Upper lobe of left lung (tissue), 6 donors: ENCODE results near the gene MCM5. TPM values are rescaled to one million over a fixed set of nuclear protein-coding genes. Genes with fewer than 3 reads are reported as not detected.

Experiments
- ATAC-seq, 2 donors: fragments of 200-7000 bp; cut with Tn5 transposase; one replicate each; pipeline ENCODE4 v1.9.1; 2022; ENCODE audit warnings: mild to moderate bottlenecking in 2 of 2, moderate library complexity in 2 of 2; ENCODE audit not compliant: low FRiP score in 2 of 2
- DNase-seq, 2 donors: peaks; one replicate each; pipeline ENCODE4 v3.0.0-alpha.2; 2019 to 2020
- H3K27ac ChIP-seq, 4 donors: fragments of 200-600 bp; sonication (generic); one replicate each; pipeline ENCODE4 v1.5.1; 2016 to 2019
- H3K27me3 ChIP-seq, 4 donors: fragments of 200-600 bp; sonication (generic); one replicate each; pipeline ENCODE4 v1.5.1; 2017 to 2019
- H3K36me3 ChIP-seq, 4 donors: fragments of 200-600 bp; sonication (generic); one replicate each; pipeline ENCODE4 v1.5.1; 2016 to 2019
- H3K4me1 ChIP-seq, 4 donors: fragments of 200-600 bp; sonication (generic); one replicate each; pipeline ENCODE4 v1.5.1; 2018 to 2019
- H3K4me3 ChIP-seq, 4 donors: fragments of 200-600 bp; sonication (generic); one replicate each; pipeline ENCODE4 v1.5.1; 2017 to 2019; ENCODE audit warnings: mild to moderate bottlenecking in 2 of 4, moderate library complexity in 1 of 4
- H3K9me3 ChIP-seq, 4 donors: fragments of 200-600 bp; sonication (generic); one replicate each; pipeline ENCODE4 v1.5.1; 2018 to 2019
- EP300 ChIP-seq, 4 donors: sonication (generic); formaldehyde crosslinking; IDR thresholded peaks; one replicate each; pipeline ENCODE4 v1.5.1; 2017; ENCODE audit warnings: antibody characterized with exemption in 4 of 4, control low read depth in 2 of 4
- POLR2A ChIP-seq, 4 donors: fragments of 450-650 bp; IDR thresholded peaks; one replicate each; pipeline ENCODE4 v1.5.1; 2016 to 2017; ENCODE audit warnings: antibody characterized with exemption in 4 of 4, mild to moderate bottlenecking in 2 of 4
- POLR2AphosphoS5 ChIP-seq, 2 donors: sonication (generic); formaldehyde crosslinking; IDR thresholded peaks; one replicate each; pipeline ENCODE4 v1.5.1; 2017; ENCODE audit warnings: antibody characterized with exemption in 2 of 2
- WGBS, 2 donors: methylation state at CpG; one replicate each; pipeline ENCODE4 v1.1.5; 2017 to 2018; 5-methylcytosine and 5-hydroxymethylcytosine counted together
- total RNA-seq, 6 donors: library from RNA; depleted of rRNA in 4 of 6; stranded (reverse); fragments of >200 nt in 4 of 6; gene quantifications; one replicate each; pipeline versions ENCODE4 v1.1.0 to v1.2.1, GENCODE V29; 2016 to 2021
- TF ChIP-seq, protein P1 (sequence below), 6 experiments: fragments of 450-650 bp in 4 of 6; fragments of 200-600 bp in 2 of 6; sonication (generic) in 2 of 6; IDR thresholded peaks; one replicate each; pipeline ENCODE4 v1.5.1; 2016 to 2019; ENCODE audit warnings: antibody characterized with exemption in 6 of 6
- donor health status: DM: no; HTN: no; CAD: no; lungs with moderate emphysema.
- donor health status: DM: no; HTN: yes; CAD: no; lungs with severe emphysema.

The MCM5 gene
- total RNA-seq, 6 donors from 2014 or later: 9.8 to 34.4 (median 20.2) TPM

DNA sequence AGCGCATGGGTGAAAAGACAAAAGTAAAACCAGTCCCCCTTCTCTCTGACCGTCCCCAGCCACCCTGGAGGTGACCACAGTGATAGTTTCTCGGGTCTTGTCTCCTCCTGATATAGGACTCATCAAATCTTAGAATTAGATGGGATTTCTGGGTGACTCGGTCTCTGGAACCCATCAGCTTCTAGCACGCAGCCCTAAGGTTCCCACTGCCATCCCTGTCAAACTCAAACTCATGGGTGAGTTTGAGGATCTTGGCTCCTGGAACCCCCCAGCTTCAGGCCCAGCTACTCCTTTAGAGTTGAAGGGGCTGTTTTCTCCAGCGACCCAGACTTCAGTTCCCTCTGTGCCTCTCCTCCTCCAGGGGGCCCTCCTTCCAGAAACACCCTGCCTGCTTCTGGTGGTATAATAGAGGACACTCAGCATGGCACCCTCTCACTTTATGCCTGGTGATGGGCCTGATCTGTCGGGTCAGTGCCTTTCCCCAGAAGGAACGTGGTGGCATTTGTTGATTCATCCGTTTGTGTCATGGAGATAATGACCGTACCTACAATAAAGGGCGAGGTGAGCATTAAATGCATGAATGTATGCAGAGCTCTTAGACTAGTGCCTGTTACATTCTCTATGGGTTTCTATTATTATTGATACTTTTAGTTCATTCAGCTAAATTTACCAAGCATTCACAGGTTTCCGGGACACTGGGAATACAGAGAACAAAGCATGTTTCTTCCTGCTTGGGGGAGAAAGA lies 31.7 kb downstream of the MCM5 start:
- ATAC-seq (no peak), DNase-seq (no peak)
- H3K9me3 ChIP-seq: peaks cover 0 to 12% (median 6%) of the 10 kb centered on the region in 4 donors
- peaks cover 4 to 7% (median 5%) of the 10 kb centered on the region in 4 donors for H3K4me1 ChIP-seq
- no peak for TF ChIP-seq POLR2A (IDR thresholded peaks at IDR 0.05)
- TF ChIP-seq POLR2AphosphoS5 (IDR thresholded peaks at IDR 0.05): no peak
- TF ChIP-seq, protein P1, sequence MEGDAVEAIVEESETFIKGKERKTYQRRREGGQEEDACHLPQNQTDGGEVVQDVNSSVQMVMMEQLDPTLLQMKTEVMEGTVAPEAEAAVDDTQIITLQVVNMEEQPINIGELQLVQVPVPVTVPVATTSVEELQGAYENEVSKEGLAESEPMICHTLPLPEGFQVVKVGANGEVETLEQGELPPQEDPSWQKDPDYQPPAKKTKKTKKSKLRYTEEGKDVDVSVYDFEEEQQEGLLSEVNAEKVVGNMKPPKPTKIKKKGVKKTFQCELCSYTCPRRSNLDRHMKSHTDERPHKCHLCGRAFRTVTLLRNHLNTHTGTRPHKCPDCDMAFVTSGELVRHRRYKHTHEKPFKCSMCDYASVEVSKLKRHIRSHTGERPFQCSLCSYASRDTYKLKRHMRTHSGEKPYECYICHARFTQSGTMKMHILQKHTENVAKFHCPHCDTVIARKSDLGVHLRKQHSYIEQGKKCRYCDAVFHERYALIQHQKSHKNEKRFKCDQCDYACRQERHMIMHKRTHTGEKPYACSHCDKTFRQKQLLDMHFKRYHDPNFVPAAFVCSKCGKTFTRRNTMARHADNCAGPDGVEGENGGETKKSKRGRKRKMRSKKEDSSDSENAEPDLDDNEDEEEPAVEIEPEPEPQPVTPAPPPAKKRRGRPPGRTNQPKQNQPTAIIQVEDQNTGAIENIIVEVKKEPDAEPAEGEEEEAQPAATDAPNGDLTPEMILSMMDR (IDR thresholded peaks at IDR 0.05): no peak
- TF ChIP-seq EP300 (IDR thresholded peaks at IDR 0.05): no peak
- 85 to 86% methylated on average over 10 to 12 of the region's 12 CpGs for WGBS, 2 donors
- H3K27me3 ChIP-seq: no peaks in the 10 kb centered on the region
- peak overlapping the region in 1 of 4 donors; percentile 55 for H3K27ac ChIP-seq
- H3K4me3 ChIP-seq: no peak overlapping the region
- H3K36me3 ChIP-seq: peaks cover 0 to 9% (median 0%) of the 10 kb centered on the region in 4 donors

DNA sequence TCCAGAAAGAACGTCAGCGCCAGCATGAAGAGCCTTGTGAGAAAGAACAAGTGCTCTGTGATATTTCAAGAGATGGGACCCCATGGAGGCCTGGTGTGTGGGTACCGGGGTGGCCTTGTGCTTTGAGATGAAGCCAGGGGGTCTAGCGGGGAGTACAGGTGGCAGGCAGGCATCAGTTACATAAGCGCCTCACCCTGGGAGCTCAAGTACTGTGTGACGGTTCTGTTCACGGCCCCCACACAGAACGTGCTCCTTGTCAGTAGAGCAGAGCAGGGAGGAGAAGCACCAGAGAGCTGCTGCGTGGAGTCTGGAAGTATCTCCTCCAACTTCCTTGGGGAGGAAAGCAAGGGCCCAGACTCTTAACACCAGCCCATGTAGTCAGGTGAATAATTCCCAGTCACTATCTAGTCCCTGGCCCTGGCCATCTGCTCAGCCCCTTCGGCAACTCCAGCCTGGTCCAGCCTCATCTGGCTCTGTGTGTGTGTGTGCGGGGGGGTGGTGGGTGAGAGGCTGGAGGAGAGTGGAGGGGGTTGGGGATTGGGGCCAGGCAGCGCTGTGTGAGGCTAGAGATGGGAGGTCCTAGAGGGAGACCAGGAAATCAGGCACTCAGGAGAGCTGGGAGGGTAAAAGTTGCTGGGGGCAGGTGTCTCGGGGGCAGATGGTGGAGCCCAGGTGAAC lies 32.4 kb downstream of the MCM5 start:
- DNase-seq (no peak), ATAC-seq (no peak)
- H3K27me3 ChIP-seq: no peaks in the 10 kb centered on the region
- H3K9me3 ChIP-seq: peaks cover 0 to 12% (median 6%) of the 10 kb centered on the region in 4 donors
- no peak overlapping the region for H3K27ac ChIP-seq
- 92 to 98% methylated on average over 12 to 13 of the region's 13 CpGs for WGBS, 2 donors
- peaks cover 0 to 9% (median 0%) of the 10 kb centered on the region in 4 donors for H3K36me3 ChIP-seq
- TF ChIP-seq POLR2AphosphoS5 (IDR thresholded peaks at IDR 0.05) (no peak), POLR2A (IDR thresholded peaks at IDR 0.05) (no peak), EP300 (IDR thresholded peaks at IDR 0.05) (no peak)
- TF ChIP-seq, protein P1 (IDR thresholded peaks at IDR 0.05): no peak
- no peak overlapping the region for H3K4me3 ChIP-seq
- H3K4me1 ChIP-seq: peaks cover 4 to 7% (median 5%) of the 10 kb centered on the region in 4 donors

DNA sequence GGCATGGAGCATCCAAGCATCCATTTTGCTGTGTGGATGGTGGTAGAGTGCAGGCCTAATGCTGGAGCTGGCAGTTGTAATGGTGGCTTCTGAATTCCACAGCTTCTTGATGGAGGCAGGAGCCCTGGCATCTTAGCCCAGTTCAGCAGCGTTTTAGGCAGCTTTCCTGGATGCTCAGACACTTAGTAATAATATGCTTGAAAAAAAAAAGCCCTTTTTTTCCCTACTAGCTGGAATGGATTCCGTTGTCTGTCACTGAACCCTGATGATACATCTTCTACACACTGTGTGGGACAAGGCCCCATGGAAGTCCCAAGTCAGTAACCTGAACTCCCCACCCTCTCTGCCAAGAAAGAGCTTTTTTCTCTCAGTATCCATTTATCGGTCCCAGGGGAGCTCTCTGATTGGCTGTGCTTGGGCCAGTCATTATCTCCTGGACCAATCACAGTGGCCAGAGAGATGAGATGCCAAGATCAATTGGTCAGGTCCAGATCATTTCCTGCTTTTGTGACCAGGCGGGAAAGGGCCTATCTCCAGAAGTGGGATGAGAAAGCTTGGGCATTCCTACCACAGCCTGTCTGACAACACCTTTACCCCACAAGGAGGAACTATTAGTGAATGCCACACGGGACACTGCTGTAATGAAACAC lies 34.2 kb downstream of the MCM5 start:
- H3K9me3 ChIP-seq: peaks cover 0 to 12% (median 6%) of the 10 kb centered on the region in 4 donors
- ATAC-seq: no peak
- TF ChIP-seq EP300 (IDR thresholded peaks at IDR 0.05) (no peak), POLR2A (IDR thresholded peaks at IDR 0.05) (no peak), POLR2AphosphoS5 (IDR thresholded peaks at IDR 0.05) (no peak)
- TF ChIP-seq, protein P1 (IDR thresholded peaks at IDR 0.05): no peak
- peaks cover 0 to 5% (median 0%) of the 10 kb centered on the region in 4 donors for H3K36me3 ChIP-seq
- peaks cover 4 to 7% (median 5%) of the 10 kb centered on the region in 4 donors for H3K4me1 ChIP-seq
- no peak for DNase-seq
- H3K4me3 ChIP-seq: no peak overlapping the region
- no peak overlapping the region for H3K27ac ChIP-seq
- H3K27me3 ChIP-seq: no peaks in the 10 kb centered on the region
- WGBS, 2 donors: 98 to 99% methylated on average over 5 of the region's 5 CpGs

DNA sequence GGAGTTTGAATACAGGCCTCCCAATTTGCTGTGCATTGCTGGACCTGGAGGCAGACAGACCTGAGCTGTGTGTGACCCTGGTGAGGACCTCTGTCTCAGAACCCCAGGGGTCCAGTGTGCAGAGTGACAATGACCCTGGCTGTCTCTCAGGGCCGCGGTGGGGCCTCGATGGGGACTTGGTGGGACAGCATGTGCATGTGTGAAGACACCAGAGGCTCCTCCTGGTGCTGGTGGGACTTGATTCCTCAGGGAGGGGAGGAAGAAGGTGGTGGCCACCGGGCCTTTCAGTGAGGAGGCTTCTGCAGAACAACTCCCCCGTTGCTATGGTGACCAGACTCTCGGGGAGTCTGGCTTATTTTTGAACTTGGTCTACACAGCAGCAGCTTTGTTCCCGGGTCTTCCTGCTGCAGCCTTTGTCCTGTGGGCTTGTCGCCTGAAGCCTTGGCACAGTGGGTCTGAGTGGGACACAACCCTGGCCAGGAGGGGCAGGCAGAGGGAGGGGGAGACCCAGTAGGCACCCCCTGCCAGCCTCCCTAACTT lies 35.3 kb downstream of the MCM5 start:
- no peaks in the 10 kb centered on the region for H3K27me3 ChIP-seq
- peaks cover 0 to 12% (median 6%) of the 10 kb centered on the region in 4 donors for H3K9me3 ChIP-seq
- DNase-seq (no peak), ATAC-seq (no peak)
- no peak overlapping the region for H3K27ac ChIP-seq
- no peak for TF ChIP-seq EP300 (IDR thresholded peaks at IDR 0.05)
- H3K4me3 ChIP-seq: no peak overlapping the region
- peaks cover 4 to 7% (median 5%) of the 10 kb centered on the region in 4 donors for H3K4me1 ChIP-seq
- WGBS, 2 donors: 89 to 100% methylated on average over 2 to 8 of the region's 8 CpGs
- peaks cover 0 to 5% (median 0%) of the 10 kb centered on the region in 4 donors for H3K36me3 ChIP-seq

DNA sequence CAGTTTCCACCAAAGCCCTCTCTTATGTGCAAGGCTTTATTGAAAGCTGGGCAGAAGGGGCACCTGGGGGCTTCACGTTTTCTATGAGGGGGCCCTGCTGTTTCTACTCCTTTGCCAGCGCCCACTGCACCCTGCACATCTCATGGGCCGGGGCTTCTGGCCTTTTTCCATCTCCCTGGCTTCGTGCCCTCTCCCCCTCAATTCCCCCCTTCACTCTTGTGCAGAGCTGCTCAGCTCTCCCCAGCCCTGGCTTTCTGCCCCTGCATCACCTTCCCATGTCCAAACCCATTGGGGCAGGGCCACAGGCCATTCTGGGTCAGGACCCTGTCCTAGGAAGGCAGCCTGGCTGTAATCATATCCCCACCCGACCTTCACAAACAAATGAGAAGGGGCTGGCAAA lies 36.5 kb downstream of the MCM5 start:
- ATAC-seq: no peak
- Histone ChIP-seq H3K4me3 (no peak overlapping the region), H3K9me3 (peaks cover 0 to 12% (median 6%) of the 10 kb centered on the region in 4 donors), H3K27ac (no peak overlapping the region), H3K4me1 (peaks cover 0 to 2% (median 0%) of the 10 kb centered on the region in 4 donors), H3K36me3 (peaks cover 0 to 5% (median 0%) of the 10 kb centered on the region in 4 donors), H3K27me3 (no peaks in the 10 kb centered on the region)
- no peak for DNase-seq
- WGBS, 2 donors: 70 to 86% methylated on average over 5 of the region's 5 CpGs
- TF ChIP-seq POLR2AphosphoS5 (IDR thresholded peaks at IDR 0.05) (no peak), EP300 (IDR thresholded peaks at IDR 0.05) (no peak), POLR2A (IDR thresholded peaks at IDR 0.05) (no peak)
- TF ChIP-seq, protein P1 (IDR thresholded peaks at IDR 0.05): no peak
